Superior temporal gyrus (tissue), 1 donor: ENCODE measurements around the gene C1orf167.
A peak's percentile ranks its signal among the peaks of the same experiment; 100 is the strongest.
"Not testable (repeated sequence)": the region's sequence is repeated elsewhere in the genome, so short reads cannot be mapped to it uniquely, and the experiment has no call there.

ENCODE experiments used
- DNase-seq: peaks from one replicate; pipeline ENCODE4 v3.0.0-alpha.2; 2016; ENCODE audit errors: extremely low spot score

The C1orf167 gene

GRCh38 chr1:11800756-11801433, 38.9 kb downstream of the C1orf167 start:
- DNase-seq = no peak

GRCh38 chr1:11802616-11802972, 40.6 kb downstream of the C1orf167 start:
- DNase-seq = no peak

GRCh38 chr1:11802973-11803885, 41.2 kb downstream of the C1orf167 start:
- no peak for DNase-seq

GRCh38 chr1:11803924-11804665, 42.1 kb downstream of the C1orf167 start:
- DNase-seq = not testable (repeated sequence)

GRCh38 chr1:11804666-11805421, 42.9 kb downstream of the C1orf167 start:
- no peak for DNase-seq

GRCh38 chr1:11805422-11806306, 43.7 kb downstream of the C1orf167 start, which contains the start of the genes CLCN6 and MTHFR:
TSS of gene CLCN6 (plus strand) at chr1:11806191. CDS start at chr1:11806263, 72 bp downstream.
TSS of gene MTHFR (minus strand) at chr1:11805964. CDS start at chr1:11803116, 2,848 bp downstream.
- DNase-seq = peak; percentile 98

GRCh38 chr1:11806307-11806936, 44.4 kb downstream of the C1orf167 start:
- peak; percentile 63 for DNase-seq

GRCh38 chr1:11807133-11807532, 45.1 kb downstream of the C1orf167 start:
- DNase-seq = no peak

GRCh38 chr1:11813021-11813420, 51.0 kb downstream of the C1orf167 start:
- no peak for DNase-seq

- no peak for DNase-seq
These were observed 55.2 kb downstream of the C1orf167 start for GRCh38 chr1:11817192-11817591.

- DNase-seq = no peak
These were observed 60.1 kb downstream of the C1orf167 start for GRCh38 chr1:11822091-11822490.

GRCh38 chr1:11823366-11824137, 61.6 kb downstream of the C1orf167 start:
- DNase-seq = no peak

- no peak for DNase-seq
These were observed 63.1 kb downstream of the C1orf167 start for GRCh38 chr1:11825131-11825530.

- no peak for DNase-seq
These were observed 65.0 kb downstream of the C1orf167 start for GRCh38 chr1:11826946-11827345.

GRCh38 chr1:11828511-11828910, 66.5 kb downstream of the C1orf167 start:
- no peak for DNase-seq

GRCh38 chr1:11831945-11832725, 70.1 kb downstream of the C1orf167 start:
- DNase-seq = no peak

GRCh38 chr1:11833497-11833896, 71.5 kb downstream of the C1orf167 start:
- DNase-seq = no peak

GRCh38 chr1:11833900-11834299, 71.9 kb downstream of the C1orf167 start:
- no peak for DNase-seq
